OCI-LY3 (cell line): ENCODE results near the gene C5.

Source experiments
- EZH2phosphoT487 ChIP-seq: fragments of 200-600 bp; shearing (Covaris generic); IDR thresholded peaks from 2 replicates; pipeline ENCODE4 v1.6.1; 2018; ENCODE audit warnings: antibody characterized with exemption, mixed run types, low read depth
- TF ChIP-seq, protein P1 (sequence below): fragments of 200-600, 300-600 bp; sonication (generic); IDR thresholded peaks from 2 replicates; pipeline ENCODE4 v1.5.1; 2014; ENCODE audit warnings: antibody characterized with exemption, low read length, low read depth

DNA sequence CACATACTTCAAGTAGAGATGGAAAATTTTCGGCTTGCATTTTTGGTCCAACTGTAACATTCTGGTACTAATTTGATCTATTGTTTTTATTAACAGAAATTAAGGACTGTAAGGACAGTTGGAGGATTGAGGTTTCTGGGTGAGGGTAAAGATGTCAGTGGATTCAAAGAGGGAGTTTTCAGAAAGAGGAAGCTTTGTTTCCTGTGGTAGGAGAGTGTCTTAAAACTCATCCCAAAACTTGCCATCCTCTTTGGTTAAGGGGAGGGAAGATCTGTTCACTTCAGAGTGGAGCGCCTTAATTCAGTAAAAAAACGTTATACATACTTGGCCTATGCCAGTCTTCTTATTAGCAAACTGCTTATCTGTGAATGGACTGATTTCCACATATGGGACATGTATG lies 38.5 kb upstream of the C5 start:
- TF ChIP-seq, protein P1, sequence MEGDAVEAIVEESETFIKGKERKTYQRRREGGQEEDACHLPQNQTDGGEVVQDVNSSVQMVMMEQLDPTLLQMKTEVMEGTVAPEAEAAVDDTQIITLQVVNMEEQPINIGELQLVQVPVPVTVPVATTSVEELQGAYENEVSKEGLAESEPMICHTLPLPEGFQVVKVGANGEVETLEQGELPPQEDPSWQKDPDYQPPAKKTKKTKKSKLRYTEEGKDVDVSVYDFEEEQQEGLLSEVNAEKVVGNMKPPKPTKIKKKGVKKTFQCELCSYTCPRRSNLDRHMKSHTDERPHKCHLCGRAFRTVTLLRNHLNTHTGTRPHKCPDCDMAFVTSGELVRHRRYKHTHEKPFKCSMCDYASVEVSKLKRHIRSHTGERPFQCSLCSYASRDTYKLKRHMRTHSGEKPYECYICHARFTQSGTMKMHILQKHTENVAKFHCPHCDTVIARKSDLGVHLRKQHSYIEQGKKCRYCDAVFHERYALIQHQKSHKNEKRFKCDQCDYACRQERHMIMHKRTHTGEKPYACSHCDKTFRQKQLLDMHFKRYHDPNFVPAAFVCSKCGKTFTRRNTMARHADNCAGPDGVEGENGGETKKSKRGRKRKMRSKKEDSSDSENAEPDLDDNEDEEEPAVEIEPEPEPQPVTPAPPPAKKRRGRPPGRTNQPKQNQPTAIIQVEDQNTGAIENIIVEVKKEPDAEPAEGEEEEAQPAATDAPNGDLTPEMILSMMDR: no peak
- no peak for TF ChIP-seq EZH2phosphoT487
